Endothelial cell of umbilical vein (primary cell): ENCODE data around the gene TNFSF9. TPM values are rescaled to one million over a fixed set of nuclear protein-coding genes. Genes with fewer than 3 reads are reported as not detected.

Experiments
- BruUV-seq: library from RNA; stranded (reverse); fragments of 400-500 nt; replicated peaks from 2 replicates; lab custom pipeline; 2021; lab: Mats Ljungman, UMichigan
- CTCF ChIA-PET: fragments of 300-600, 350-600 bp; sonication (Branson Sonifier 250); formaldehyde crosslinking; loops from one replicate; lab custom pipeline; 2021; ENCODE audit warnings: antibody characterized with exemption, inconsistent platforms; lab: Charles Lee
- POLR2A ChIA-PET: fragments of 300-600, 350-600 bp; sonication (Branson Sonifier 250); formaldehyde crosslinking; loops from one replicate; lab custom pipeline; 2021; ENCODE audit warnings: antibody characterized with exemption, inconsistent platforms; lab: Charles Lee
- DNase-seq: peaks from one replicate; pipeline ENCODE4 v3.0.0-alpha.2; 2011; ENCODE audit warnings: low read depth, low spot score
- FAIRE-seq: peaks from 2 replicates; lab custom pipeline; 2011; peaks lifted over from hg19 to GRCh38; lab: Jason Lieb, UNC
- H2AFZ ChIP-seq: 2 replicates; pipeline ENCODE4 v1.6.0; 2012; ENCODE audit warnings: low read depth, low read length, control low read depth, inconsistent platforms
- H3K27ac ChIP-seq: 2 replicates; pipeline ENCODE4 v1.5.1; 2011; ENCODE audit warnings: low read depth, mild to moderate bottlenecking, control low read depth, low read length, moderate library complexity; ENCODE audit not compliant: insufficient read depth
- H3K27me3 ChIP-seq, 2 experiments: 2 replicates each; pipeline versions ENCODE4 v1.6.0 to v1.6.1; 2011; ENCODE audit warnings: low read length in 2 of 2, mixed read lengths in 1 of 2; ENCODE audit not compliant: control insufficient read depth in 2 of 2, insufficient read depth in 2 of 2
- H3K36me3 ChIP-seq, 2 experiments: 2 replicates in 1 of 2; 3 replicates in 1 of 2; pipeline ENCODE4 v1.5.1; 2011; ENCODE audit warnings: low read length in 2 of 2, mild to moderate bottlenecking in 1 of 2, moderate library complexity in 1 of 2; ENCODE audit not compliant: control insufficient read depth in 2 of 2, insufficient read depth in 2 of 2; ENCODE audit errors: extremely low read depth in 1 of 2
- H3K4me1 ChIP-seq: 3 replicates; pipeline ENCODE4 v1.5.1; 2011; ENCODE audit warnings: mild to moderate bottlenecking, low read length; ENCODE audit not compliant: control insufficient read depth, insufficient read depth; ENCODE audit errors: extremely low read depth
- H3K4me2 ChIP-seq: 2 replicates; pipeline ENCODE4 v1.6.1; 2011; ENCODE audit warnings: low read length, control low read depth, mixed read lengths; ENCODE audit not compliant: insufficient read depth
- H3K4me3 ChIP-seq, 3 experiments: fragments of 200-600 bp in 1 of 3; sonication (generic), shearing (Covaris generic) in 1 of 3; replicated peaks in 1 of 3; 2 replicates each; pipeline ENCODE4 v1.5.1; 2011 to 2016; ENCODE audit warnings: control low read depth in 3 of 3, low read length in 3 of 3, mild to moderate bottlenecking in 2 of 3, inconsistent platforms in 1 of 3, low read depth in 1 of 3, moderate library complexity in 1 of 3; ENCODE audit not compliant: insufficient read depth in 1 of 3
- H3K79me2 ChIP-seq: 2 replicates; pipeline ENCODE4 v1.6.0; 2012; ENCODE audit warnings: low read length, inconsistent platforms; ENCODE audit not compliant: control insufficient read depth, insufficient read depth
- H3K9ac ChIP-seq: replicated peaks from 2 replicates; pipeline ENCODE3; 2011; ENCODE audit warnings: low read length, control low read depth; ENCODE audit not compliant: insufficient read depth; ENCODE audit errors: extremely low read depth
- H3K9me1 ChIP-seq: replicated peaks from 3 replicates; pipeline ENCODE4 v1.6.0; 2011; ENCODE audit warnings: mild to moderate bottlenecking, low read length; ENCODE audit not compliant: control insufficient read depth, insufficient read depth; ENCODE audit errors: extremely low read depth
- H3K9me3 ChIP-seq: replicated peaks from 2 replicates; pipeline ENCODE4 v1.5.1; 2012; ENCODE audit warnings: low read length, inconsistent platforms; ENCODE audit not compliant: control insufficient read depth, insufficient read depth
- H4K20me1 ChIP-seq: replicated peaks from 2 replicates; pipeline ENCODE3; 2011; ENCODE audit warnings: mild to moderate bottlenecking, low read length; ENCODE audit not compliant: control insufficient read depth, insufficient read depth; ENCODE audit errors: extremely low read depth
- CTCF ChIP-seq, 2 donors: IDR thresholded peaks; 1 replicate in 1 of 2; 2 replicates in 1 of 2; pipeline ENCODE4 v1.5.1; 2011; ENCODE audit warnings: low read length in 2 of 2, mild to moderate bottlenecking in 2 of 2, moderate library complexity in 2 of 2, control low read depth in 1 of 2, inconsistent platforms in 1 of 2, low read depth in 1 of 2; ENCODE audit not compliant: insufficient read depth in 1 of 2; ENCODE audit errors: extremely low read depth in 1 of 2
- EZH2 ChIP-seq: IDR thresholded peaks from 2 replicates; pipeline ENCODE4 v1.6.1; 2012; ENCODE audit warnings: borderline replicate concordance, low read depth, mild to moderate bottlenecking, moderate library complexity, low read length, inconsistent platforms; ENCODE audit not compliant: severe bottlenecking
- FOS ChIP-seq: IDR thresholded peaks from 2 replicates; pipeline ENCODE4 v1.6.1; 2011; ENCODE audit warnings: mild to moderate bottlenecking, low read length, moderate library complexity, borderline replicate concordance; ENCODE audit not compliant: insufficient read depth
- GATA2 ChIP-seq: IDR thresholded peaks from 2 replicates; pipeline ENCODE4 v1.7.0; 2011; ENCODE audit warnings: low read depth, mild to moderate bottlenecking, moderate library complexity, mixed read lengths, low read length; ENCODE audit not compliant: insufficient read length, insufficient read depth
- JUN ChIP-seq: IDR thresholded peaks from 2 replicates; pipeline ENCODE4 v1.6.1; 2011; ENCODE audit warnings: borderline replicate concordance, low read depth; ENCODE audit not compliant: insufficient read length, insufficient read depth
- MAX ChIP-seq: IDR thresholded peaks from 2 replicates; pipeline ENCODE4 v1.6.1; 2011; ENCODE audit not compliant: insufficient read depth, insufficient read length
- MYC ChIP-seq: IDR thresholded peaks from one replicate; pipeline ENCODE4 v1.6.1; 2011; ENCODE audit warnings: mild to moderate bottlenecking, low read depth, low read length
- POLR2A ChIP-seq: IDR thresholded peaks from 2 replicates; pipeline ENCODE4 v1.6.1; 2012; ENCODE audit warnings: low read depth, mild to moderate bottlenecking, control low read depth, low read length
- POLR2AphosphoS5 ChIP-seq: IDR thresholded peaks from 2 replicates; pipeline ENCODE4 v1.6.1; 2012; ENCODE audit warnings: low read depth, mild to moderate bottlenecking, control low read depth, low read length, moderate library complexity; ENCODE audit not compliant: insufficient read depth
- dilution Hi-C: fragments of 300-500 bp; cut with MboI; formaldehyde crosslinking; loops from one replicate; pipeline ENCODE4 v1.15.0; 2019; ENCODE audit warnings: low sequenced_read_pairs; ENCODE audit not compliant: extremely low pct_ligation_motif_present
- intact Hi-C: fragments of 100-400 bp; cut with micrococcal nuclease; formaldehyde crosslinking; loops from one replicate; pipeline ENCODE4 v1.10.0; 2022
- polyA plus RNA-seq, 4 experiments: library from polyadenylated mRNA; depleted of rRNA in 3 of 4; stranded (reverse) in 3 of 4; unstranded in 1 of 4; fragments of >200 nt; gene quantifications; 2 replicates each; pipeline versions ENCODE4 v1.2.1 to v1.2.3, GENCODE V29; 2011 to 2012; ENCODE audit warnings: missing spikeins in 1 of 4
- total RNA-seq: library from RNA; stranded (reverse); gene quantifications from 2 replicates; pipeline ENCODE4 v1.2.3, GENCODE V29; 2021

Gene TNFSF9
- total and polyA plus RNA-seq, 2 donors (not counting 3 experiments of a cell fraction or from before 2014, with no cell fraction given): 0.52 to 0.53 TPM

- intact Hi-C loops: no loop called here
- no peak overlapping the region for H3K27ac ChIP-seq
- DNase-seq (no peak), FAIRE-seq (no peak)
- no peaks in the 10 kb centered on the region for H4K20me1 ChIP-seq
- no peaks in the 10 kb centered on the region for H3K79me2 ChIP-seq
- no peak overlapping the region for H2AFZ ChIP-seq
- no peak overlapping the region for H3K9ac ChIP-seq
- no peaks in the 10 kb centered on the region for H3K9me3 ChIP-seq
- no peak overlapping the region for H3K4me3 ChIP-seq
- no peaks in the 10 kb centered on the region for H3K9me1 ChIP-seq
- no peak overlapping the region for H3K4me2 ChIP-seq
- H3K4me1 ChIP-seq: no peaks in the 10 kb centered on the region
- H3K36me3 ChIP-seq: no peaks in the 10 kb centered on the region
- dilution Hi-C loops: no loop called here
- H3K27me3 ChIP-seq: peaks cover 16 to 24% of the 10 kb centered on the region in 2 experiments
- CTCF ChIA-PET: interaction anchor here (1.0 to 2.1 kb wide), 2 partner anchors 16 to 135 kb away, joined by 3 to 7 read pairs; partner anchors contain the start of gene DENND1C
- TF ChIP-seq FOS: no peak
- no peak for TF ChIP-seq EZH2
- no peak for TF ChIP-seq POLR2AphosphoS5
- POLR2A ChIA-PET: no interaction called here
- BruUV-seq: no TSS peak
Observed at GRCh38 chr19:6498294-6499036, 32.4 kb upstream of the TNFSF9 start.

DNA sequence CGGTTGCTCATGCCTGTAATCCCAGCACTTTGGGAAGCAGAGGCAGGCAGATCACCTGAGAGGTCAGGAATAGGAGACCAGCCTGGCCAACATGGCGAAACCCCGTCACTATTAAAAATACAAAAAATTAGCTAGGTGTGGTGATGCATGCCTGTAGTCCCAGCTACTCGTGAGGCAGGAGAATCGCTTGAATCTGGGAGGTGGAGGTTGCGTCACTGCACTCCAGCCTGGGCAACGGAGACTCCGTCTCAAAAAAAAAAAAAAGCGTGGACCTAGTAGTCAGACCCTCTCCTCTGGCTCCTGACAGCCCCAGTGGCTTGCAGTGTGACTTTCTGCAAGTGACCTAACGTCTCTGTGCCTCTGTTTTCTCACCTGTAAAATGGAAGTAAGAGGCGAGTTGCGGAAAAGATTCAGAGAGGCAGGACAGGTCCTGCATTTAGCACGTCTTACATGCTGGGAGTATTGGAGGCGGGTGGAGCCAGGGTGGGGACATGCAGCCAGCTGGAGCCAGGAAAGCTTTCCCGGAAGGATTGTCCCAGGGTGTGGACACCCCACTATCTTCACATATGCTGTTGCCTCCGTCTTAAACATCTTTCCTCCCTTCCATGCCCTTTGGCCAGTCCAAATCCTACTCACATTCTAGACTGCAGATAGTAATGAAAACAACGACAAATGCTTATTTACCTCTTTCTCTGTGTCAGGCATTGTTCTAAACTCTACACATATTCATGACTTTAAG lies 31.6 kb upstream of the TNFSF9 start:
- no peaks in the 10 kb centered on the region for H3K36me3 ChIP-seq
- H3K4me2 ChIP-seq: no peak overlapping the region
- intact Hi-C loops: no loop called here
- FAIRE-seq (no peak), DNase-seq (no peak)
- no TSS peak for BruUV-seq
- no peaks in the 10 kb centered on the region for H3K9me1 ChIP-seq
- H3K9ac ChIP-seq: no peak overlapping the region
- dilution Hi-C loops: no loop called here
- H3K9me3 ChIP-seq: no peaks in the 10 kb centered on the region
- no peak overlapping the region for H3K4me3 ChIP-seq
- H3K27me3 ChIP-seq: peaks cover 16 to 24% of the 10 kb centered on the region in 2 experiments
- H3K79me2 ChIP-seq: no peaks in the 10 kb centered on the region
- H4K20me1 ChIP-seq: no peaks in the 10 kb centered on the region
- H2AFZ ChIP-seq: no peak overlapping the region
- no peaks in the 10 kb centered on the region for H3K4me1 ChIP-seq
- ChIA-PET POLR2A (no interaction called here), CTCF (interaction anchor here (0.9 to 1.1 kb wide), 2 partner anchors 16 to 134 kb away, joined by 3 to 4 read pairs; no protein-coding TSS in a partner anchor)
- H3K27ac ChIP-seq: no peak overlapping the region
- no peak for TF ChIP-seq POLR2AphosphoS5
- TF ChIP-seq MYC: no peak
- no peak for TF ChIP-seq JUN
- TF ChIP-seq MAX: no peak
- TF ChIP-seq FOS: no peak
- TF ChIP-seq EZH2: no peak
- TF ChIP-seq CTCF (IDR thresholded peaks at IDR 0.05; ENCODE audit: extremely low read depth in 1 of 2, insufficient read depth in 1 of 2, low read depth in 1 of 2, low read length in 2 of 2): no peak
- no peak for TF ChIP-seq GATA2
- TF ChIP-seq POLR2A: no peak
